DMS79 treated with DMSO at 0.1 percent for 48 hours (cell line): ENCODE data around the gene PLCG2.
"Not testable (repeated sequence)": the region's sequence is repeated elsewhere in the genome, so short reads cannot be mapped to it uniquely, and the experiment has no call there.

Experiments
- DNase-seq: peaks from one replicate; lab custom pipeline; 2025; lab: John Stamatoyannopoulos, UW

PLCG2 gene

GRCh38 chr16:81778861-81779535, at the start of gene PLCG2:
Gene PLCG2 (plus strand): TSS chr16:81779291. CDS start chr16:81785990, 6,699 bp downstream.
- peak; percentile 24 for DNase-seq

GRCh38 chr16:81729451-81729850, 49.6 kb upstream of the PLCG2 start:
- DNase-seq = no peak

GRCh38 chr16:81730090-81731051, 48.7 kb upstream of the PLCG2 start:
- peak; percentile 70 for DNase-seq

GRCh38 chr16:81731649-81732048, 47.4 kb upstream of the PLCG2 start:
- no peak for DNase-seq

- DNase-seq = no peak
These were observed 46.4 kb upstream of the PLCG2 start for GRCh38 chr16:81732699-81733098.

GRCh38 chr16:81733295-81733694, 45.8 kb upstream of the PLCG2 start:
- no peak for DNase-seq

GRCh38 chr16:81734632-81735434, 44.3 kb upstream of the PLCG2 start:
- DNase-seq = no peak

GRCh38 chr16:81737885-81738536, 41.1 kb upstream of the PLCG2 start:
- DNase-seq = peak; percentile 62

- no peak for DNase-seq
These were observed 40.2 kb upstream of the PLCG2 start for GRCh38 chr16:81738783-81739496.

GRCh38 chr16:81739503-81739902, 39.6 kb upstream of the PLCG2 start:
- DNase-seq = no peak

GRCh38 chr16:81740169-81740568, 38.9 kb upstream of the PLCG2 start:
- DNase-seq = no peak

GRCh38 chr16:81741430-81741770, 37.7 kb upstream of the PLCG2 start:
- DNase-seq = not testable (repeated sequence)

- DNase-seq = no peak
These were observed 34.7 kb upstream of the PLCG2 start for GRCh38 chr16:81744385-81744784.

GRCh38 chr16:81744911-81745310, 34.2 kb upstream of the PLCG2 start:
- no peak for DNase-seq

GRCh38 chr16:81745704-81746558, 33.2 kb upstream of the PLCG2 start:
- DNase-seq = peak; percentile 40

- no peak for DNase-seq
These were observed 32.5 kb upstream of the PLCG2 start for GRCh38 chr16:81746566-81746965.

GRCh38 chr16:81748476-81749198, 30.5 kb upstream of the PLCG2 start:
- DNase-seq = no peak

GRCh38 chr16:81752225-81752875, 26.7 kb upstream of the PLCG2 start:
- no peak for DNase-seq

- DNase-seq = no peak
These were observed 26.2 kb upstream of the PLCG2 start for GRCh38 chr16:81752876-81753227.
